Measurements from ENCODE around the gene SEL1L3. TPM values are rescaled to one million over a fixed set of nuclear protein-coding genes. Genes with fewer than 3 reads are reported as not detected.
A peak's percentile ranks its signal among the peaks of the same experiment; 100 is the strongest.

SEL1L3 gene
- total and polyA plus RNA-seq, 11 donors, result 1.1 to 20.7 (median 3.6) TPM

DNA sequence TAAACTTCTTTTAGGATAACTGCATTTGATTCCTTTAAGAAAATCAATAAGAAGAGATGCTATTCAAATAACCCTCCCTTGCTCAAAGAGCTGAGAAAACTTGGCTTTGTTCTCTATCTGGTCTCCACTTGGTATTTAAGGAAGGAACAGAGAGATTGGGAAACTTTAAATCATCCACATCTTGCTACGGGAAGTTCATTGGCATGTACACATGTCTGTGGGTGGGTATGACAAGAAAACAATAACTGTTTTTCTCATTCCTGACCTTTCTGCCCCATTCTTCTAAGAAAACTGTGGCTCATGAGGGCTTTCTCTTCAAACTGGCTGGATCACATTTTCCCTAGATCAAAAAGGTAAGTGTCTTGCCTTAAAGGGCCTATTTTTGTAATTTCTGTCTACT is 6.0 kb downstream of the SEL1L3 start:
- Histone ChIP-seq H3K36me3 (no peaks in the 10 kb centered on the region), H3K27me3 (no peaks in the 10 kb centered on the region), H3K4me3 (no peak overlapping the region), H3K4me1 (peaks cover 0 to 62% (median 19%) of the 10 kb centered on the region in 12 donors), H3K9me3 (no peaks in the 10 kb centered on the region), H3K27ac (peak overlapping the region in 1 of 12 donors; percentile 56)
- DNase-seq, result no peak
- peak in 1 of 4 donors; percentile 45 for ATAC-seq
- TF ChIP-seq POLR2A (IDR thresholded peaks at IDR 0.05), result no peak
- TF ChIP-seq, protein P1, sequence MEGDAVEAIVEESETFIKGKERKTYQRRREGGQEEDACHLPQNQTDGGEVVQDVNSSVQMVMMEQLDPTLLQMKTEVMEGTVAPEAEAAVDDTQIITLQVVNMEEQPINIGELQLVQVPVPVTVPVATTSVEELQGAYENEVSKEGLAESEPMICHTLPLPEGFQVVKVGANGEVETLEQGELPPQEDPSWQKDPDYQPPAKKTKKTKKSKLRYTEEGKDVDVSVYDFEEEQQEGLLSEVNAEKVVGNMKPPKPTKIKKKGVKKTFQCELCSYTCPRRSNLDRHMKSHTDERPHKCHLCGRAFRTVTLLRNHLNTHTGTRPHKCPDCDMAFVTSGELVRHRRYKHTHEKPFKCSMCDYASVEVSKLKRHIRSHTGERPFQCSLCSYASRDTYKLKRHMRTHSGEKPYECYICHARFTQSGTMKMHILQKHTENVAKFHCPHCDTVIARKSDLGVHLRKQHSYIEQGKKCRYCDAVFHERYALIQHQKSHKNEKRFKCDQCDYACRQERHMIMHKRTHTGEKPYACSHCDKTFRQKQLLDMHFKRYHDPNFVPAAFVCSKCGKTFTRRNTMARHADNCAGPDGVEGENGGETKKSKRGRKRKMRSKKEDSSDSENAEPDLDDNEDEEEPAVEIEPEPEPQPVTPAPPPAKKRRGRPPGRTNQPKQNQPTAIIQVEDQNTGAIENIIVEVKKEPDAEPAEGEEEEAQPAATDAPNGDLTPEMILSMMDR (IDR thresholded peaks at IDR 0.05), result no peak
- intact Hi-C loops (cut with DNase I), result no loop called here
- 37 to 68% (median 52%) methylated on average over 1 of the region's 1 CpG for WGBS, 4 donors

DNA sequence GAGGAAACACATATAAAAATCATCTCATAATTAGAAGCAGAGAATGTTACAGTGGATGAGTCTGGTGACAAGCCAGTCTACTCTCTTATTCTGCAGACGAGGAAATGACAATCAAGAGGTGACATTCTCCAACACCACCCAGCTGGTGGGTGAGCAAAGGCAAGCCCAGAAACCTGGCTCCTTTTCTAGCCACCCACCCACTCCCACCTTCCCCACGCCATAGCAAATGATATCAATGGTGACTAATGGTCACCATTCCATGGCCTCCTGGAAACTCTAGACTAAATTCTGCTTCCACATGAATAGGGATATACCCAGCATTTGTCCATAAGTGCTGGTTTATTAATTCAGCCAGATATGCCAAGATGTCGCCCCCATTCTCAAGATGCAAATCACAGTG is 10.7 kb downstream of the SEL1L3 start:
- no peak for DNase-seq
- Histone ChIP-seq H3K4me3 (no peak overlapping the region), H3K27ac (no peak overlapping the region), H3K27me3 (no peaks in the 10 kb centered on the region), H3K4me1 (peaks cover 0 to 24% (median 0%) of the 10 kb centered on the region in 12 donors), H3K9me3 (no peaks in the 10 kb centered on the region), H3K36me3 (no peaks in the 10 kb centered on the region)
- intact Hi-C loops (cut with DNase I), result no loop called here
- TF ChIP-seq, protein P1 (IDR thresholded peaks at IDR 0.05), result no peak
- TF ChIP-seq POLR2A (IDR thresholded peaks at IDR 0.05), result no peak
- no peak for ATAC-seq
- WGBS, 4 donors, result 89 to 95% (median 90%) methylated on average over 3 of the region's 3 CpGs

DNA sequence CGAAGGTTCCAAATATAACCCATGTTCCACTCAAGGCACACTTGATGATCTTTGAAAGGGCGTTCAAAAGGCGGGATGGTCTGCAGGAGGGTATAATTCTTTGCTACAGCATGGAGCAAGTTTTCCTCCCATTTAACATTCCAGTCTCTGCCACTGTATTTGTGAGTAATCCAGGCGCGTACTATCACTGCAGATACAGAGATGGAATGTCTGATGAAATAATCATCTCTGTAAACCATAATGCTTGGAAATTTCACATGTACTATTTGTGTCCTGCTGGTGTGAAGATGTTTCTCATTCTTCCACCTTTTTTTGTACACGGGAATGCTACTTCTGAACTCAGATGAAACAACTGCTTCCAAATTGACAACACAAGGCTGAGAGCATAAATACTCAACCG is 15.5 kb downstream of the SEL1L3 start:
- peaks cover 0 to 3% (median 0%) of the 10 kb centered on the region in 9 donors for H3K36me3 ChIP-seq
- H3K27me3 ChIP-seq, result no peaks in the 10 kb centered on the region
- no peak for TF ChIP-seq POLR2A (IDR thresholded peaks at IDR 0.05)
- TF ChIP-seq, protein P1 (IDR thresholded peaks at IDR 0.05), result no peak
- intact Hi-C loops (cut with DNase I), result no loop called here
- no peak overlapping the region for H3K27ac ChIP-seq
- no peak overlapping the region for H3K4me3 ChIP-seq
- H3K4me1 ChIP-seq, result peaks cover 0 to 33% (median 7%) of the 10 kb centered on the region in 12 donors
- ATAC-seq (no peak), DNase-seq (no peak)
- no peaks in the 10 kb centered on the region for H3K9me3 ChIP-seq
- 64 to 82% (median 74%) methylated on average over 7 of the region's 7 CpGs for WGBS, 4 donors

DNA sequence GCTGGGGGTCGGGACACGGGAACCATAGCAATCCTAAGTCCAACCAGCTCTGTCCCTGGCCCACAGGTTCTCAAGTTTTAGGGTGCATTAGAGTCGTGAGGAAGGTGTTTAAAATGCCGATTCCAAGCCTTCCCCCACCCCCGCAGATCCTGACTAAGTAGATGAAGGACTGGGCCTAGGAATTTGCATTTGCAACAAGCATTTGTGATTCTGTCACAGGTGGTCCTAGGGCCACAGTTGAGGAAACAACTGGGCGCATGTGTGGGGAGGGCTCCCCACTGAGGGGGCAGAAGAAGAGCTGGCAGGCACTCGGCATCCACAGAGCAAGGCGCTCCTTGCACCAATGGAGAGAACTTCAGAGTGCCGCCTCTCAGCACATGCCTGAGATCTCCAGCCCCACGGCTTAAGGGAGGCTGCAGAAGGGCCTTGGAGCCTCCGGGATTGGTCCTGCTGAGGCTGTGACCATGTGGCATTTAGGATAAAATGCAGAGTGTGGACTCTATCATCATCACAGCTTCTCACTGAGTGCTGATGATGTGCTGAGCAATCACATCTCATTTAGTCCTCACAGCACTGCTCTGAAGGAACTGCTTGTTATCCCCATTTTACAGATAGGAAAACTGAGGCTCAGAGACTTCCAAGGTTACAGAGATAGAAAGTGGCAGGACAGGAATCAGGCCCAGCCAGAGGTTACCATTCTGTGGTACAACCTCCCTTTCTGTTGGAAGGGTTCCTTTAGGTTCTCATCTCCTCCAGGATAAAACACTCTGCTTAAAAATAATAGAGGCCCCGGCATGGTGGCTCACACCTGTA is 16.7 kb downstream of the SEL1L3 start:
- no peak for ATAC-seq

More for the DNA sequence above, 16.7 kb downstream of the SEL1L3 start:
- WGBS, 4 donors, result 82 to 90% (median 89%) methylated on average over 12 of the region's 12 CpGs
- Histone ChIP-seq H3K4me1 (peaks cover 0 to 39% (median 7%) of the 10 kb centered on the region in 12 donors), H3K27ac (no peak overlapping the region), H3K36me3 (peaks cover 0 to 3% (median 0%) of the 10 kb centered on the region in 9 donors), H3K9me3 (no peaks in the 10 kb centered on the region), H3K4me3 (no peak overlapping the region), H3K27me3 (no peaks in the 10 kb centered on the region)
- no peak for TF ChIP-seq POLR2A (IDR thresholded peaks at IDR 0.05)
- TF ChIP-seq, protein P1 (IDR thresholded peaks at IDR 0.05), result no peak
- DNase-seq, result no peak
- intact Hi-C loops (cut with DNase I), result no loop called here
